ENCODE data around the gene ABCC6. TPM values are rescaled to one million over a fixed set of nuclear protein-coding genes. Genes with fewer than 3 reads are reported as not detected.

Gene ABCC6
- total and polyA plus RNA-seq, 2 donors (not counting 3 experiments of a cell fraction or from before 2014, with no cell fraction given): 0.07 to 0.84 TPM

DNA sequence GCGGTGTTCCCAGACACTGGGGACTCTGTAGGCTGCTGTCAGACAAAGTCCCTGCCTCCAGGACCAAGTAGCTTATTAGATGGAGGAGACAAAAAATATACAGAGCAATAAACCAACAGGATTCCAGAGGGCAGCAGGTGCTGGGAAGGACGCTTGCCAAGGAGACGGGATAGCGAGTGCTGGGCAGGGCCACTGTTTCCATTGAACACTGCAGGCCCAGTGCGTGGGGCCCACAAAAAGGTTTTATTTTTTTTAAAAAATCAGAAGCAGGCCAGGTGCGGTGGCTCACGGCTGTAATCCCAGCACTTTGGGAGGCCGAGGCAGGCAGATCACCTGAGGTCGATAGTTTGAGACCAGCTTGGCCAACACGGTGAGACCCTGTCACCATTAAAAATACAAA is 84.2 kb downstream of the ABCC6 start:
- H3K27me3 ChIP-seq (ENCODE audit: control insufficient read depth in 2 of 2, insufficient read depth in 2 of 2, low read length in 2 of 2): no peaks in the 10 kb centered on the region
- no peak overlapping the region for H3K4me2 ChIP-seq (ENCODE audit: insufficient read depth, low read length)
- DNase-seq (ENCODE audit: low read depth, low spot score) (no peak), FAIRE-seq (no peak)
- no peak overlapping the region for H3K4me3 ChIP-seq (replicated peaks in 1 of 3; ENCODE audit: insufficient read depth in 1 of 3, low read depth in 1 of 3, low read length in 3 of 3)
- intact Hi-C loops (cut with micrococcal nuclease) (no loop called here), dilution Hi-C loops (cut with MboI; ENCODE audit: extremely low pct_ligation_motif_present, low sequenced_read_pairs) (no loop called here)
- ChIA-PET CTCF (no interaction called here), POLR2A (no interaction called here)
- TF ChIP-seq POLR2A (IDR thresholded peaks at IDR 0.05; ENCODE audit: low read depth, low read length) (no peak), EZH2 (IDR thresholded peaks at IDR 0.05; ENCODE audit: borderline replicate concordance, low read depth, low read length, severe bottlenecking) (no peak), GATA2 (IDR thresholded peaks at IDR 0.05; ENCODE audit: insufficient read depth, insufficient read length, low read depth, low read length) (no peak), POLR2AphosphoS5 (IDR thresholded peaks at IDR 0.05; ENCODE audit: insufficient read depth, low read depth, low read length) (no peak), FOS (IDR thresholded peaks at IDR 0.05; ENCODE audit: borderline replicate concordance, insufficient read depth, low read length) (no peak), MYC (IDR thresholded peaks at IDR 0.05; ENCODE audit: low read depth, low read length) (no peak), JUN (IDR thresholded peaks at IDR 0.05; ENCODE audit: borderline replicate concordance, insufficient read depth, insufficient read length, low read depth) (no peak)
- TF ChIP-seq, protein P1, sequence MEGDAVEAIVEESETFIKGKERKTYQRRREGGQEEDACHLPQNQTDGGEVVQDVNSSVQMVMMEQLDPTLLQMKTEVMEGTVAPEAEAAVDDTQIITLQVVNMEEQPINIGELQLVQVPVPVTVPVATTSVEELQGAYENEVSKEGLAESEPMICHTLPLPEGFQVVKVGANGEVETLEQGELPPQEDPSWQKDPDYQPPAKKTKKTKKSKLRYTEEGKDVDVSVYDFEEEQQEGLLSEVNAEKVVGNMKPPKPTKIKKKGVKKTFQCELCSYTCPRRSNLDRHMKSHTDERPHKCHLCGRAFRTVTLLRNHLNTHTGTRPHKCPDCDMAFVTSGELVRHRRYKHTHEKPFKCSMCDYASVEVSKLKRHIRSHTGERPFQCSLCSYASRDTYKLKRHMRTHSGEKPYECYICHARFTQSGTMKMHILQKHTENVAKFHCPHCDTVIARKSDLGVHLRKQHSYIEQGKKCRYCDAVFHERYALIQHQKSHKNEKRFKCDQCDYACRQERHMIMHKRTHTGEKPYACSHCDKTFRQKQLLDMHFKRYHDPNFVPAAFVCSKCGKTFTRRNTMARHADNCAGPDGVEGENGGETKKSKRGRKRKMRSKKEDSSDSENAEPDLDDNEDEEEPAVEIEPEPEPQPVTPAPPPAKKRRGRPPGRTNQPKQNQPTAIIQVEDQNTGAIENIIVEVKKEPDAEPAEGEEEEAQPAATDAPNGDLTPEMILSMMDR (IDR thresholded peaks at IDR 0.05; ENCODE audit: extremely low read depth in 1 of 2, insufficient read depth in 1 of 2, low read depth in 1 of 2, low read length in 2 of 2): no peak
- TF ChIP-seq, protein P2, sequence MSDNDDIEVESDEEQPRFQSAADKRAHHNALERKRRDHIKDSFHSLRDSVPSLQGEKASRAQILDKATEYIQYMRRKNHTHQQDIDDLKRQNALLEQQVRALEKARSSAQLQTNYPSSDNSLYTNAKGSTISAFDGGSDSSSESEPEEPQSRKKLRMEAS (IDR thresholded peaks at IDR 0.05; ENCODE audit: insufficient read depth, insufficient read length): no peak
- no peak overlapping the region for H2AFZ ChIP-seq (ENCODE audit: low read depth, low read length)
- no peaks in the 10 kb centered on the region for H3K9me1 ChIP-seq (replicated peaks; ENCODE audit: control insufficient read depth, extremely low read depth, insufficient read depth, low read length)
- no peaks in the 10 kb centered on the region for H4K20me1 ChIP-seq (replicated peaks; ENCODE audit: control insufficient read depth, extremely low read depth, insufficient read depth, low read length)
- H3K36me3 ChIP-seq (ENCODE audit: control insufficient read depth in 2 of 2, extremely low read depth in 1 of 2, insufficient read depth in 2 of 2, low read length in 2 of 2): peaks cover 18 to 45% of the 10 kb centered on the region in 2 experiments
- BruUV-seq (replicated peaks): no TSS peak
- H3K79me2 ChIP-seq (ENCODE audit: control insufficient read depth, insufficient read depth, low read length): no peaks in the 10 kb centered on the region
- H3K9me3 ChIP-seq (replicated peaks; ENCODE audit: control insufficient read depth, insufficient read depth, low read length): no peaks in the 10 kb centered on the region
- H3K4me1 ChIP-seq (ENCODE audit: control insufficient read depth, extremely low read depth, insufficient read depth, low read length): no peaks in the 10 kb centered on the region
- no peak overlapping the region for H3K9ac ChIP-seq (replicated peaks; ENCODE audit: extremely low read depth, insufficient read depth, low read length)
- H3K27ac ChIP-seq (ENCODE audit: insufficient read depth, low read depth, low read length): no peak overlapping the region

All from endothelial cell of umbilical vein (primary cell).